Activated CD8-positive, alpha-beta memory T cell treated with anti-CD3 and anti-CD28 coated beads, Interleukin-2, amount 50 U/mL, for 48 hours (primary cell): ENCODE data around the gene ACAN.

Experiments
- DNase-seq: peaks from one replicate; pipeline ENCODE4 v3.0.0-alpha.2; 2020

Gene ACAN

GRCh38 chr15:88803241-88803919 lies at the start of gene ACAN:
Gene ACAN (plus strand): TSS chr15:88803436. CDS start chr15:88836207, 32,771 bp downstream.
- DNase-seq = no peak

- no peak for DNase-seq
These were observed 46.7 kb upstream of the ACAN start for GRCh38 chr15:88756521-88756920.

DNA sequence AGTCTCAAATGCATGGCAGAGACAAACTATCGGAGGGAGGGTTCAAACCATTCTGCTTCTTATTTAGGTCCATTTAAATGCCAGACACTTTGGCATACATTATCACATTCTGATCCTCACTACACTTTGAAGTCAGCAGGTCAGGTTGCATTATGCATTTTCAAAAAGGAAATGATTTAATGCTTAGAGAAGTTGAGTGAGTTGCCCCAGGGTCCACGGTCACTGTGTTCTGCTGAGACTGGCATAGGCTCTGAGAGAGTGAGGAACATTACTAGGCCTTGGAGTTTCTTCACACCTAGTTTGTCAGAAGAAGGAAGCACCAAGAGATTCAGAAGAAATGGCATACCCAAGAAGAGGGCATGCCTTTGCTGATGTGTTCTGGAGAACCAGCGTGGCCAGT lies 46.3 kb upstream of the ACAN start:
- no peak for DNase-seq

- no peak for DNase-seq
These were observed 43.4 kb upstream of the ACAN start for GRCh38 chr15:88759872-88760271.

GRCh38 chr15:88764448-88764847 lies 38.8 kb upstream of the ACAN start:
- DNase-seq = no peak

DNA sequence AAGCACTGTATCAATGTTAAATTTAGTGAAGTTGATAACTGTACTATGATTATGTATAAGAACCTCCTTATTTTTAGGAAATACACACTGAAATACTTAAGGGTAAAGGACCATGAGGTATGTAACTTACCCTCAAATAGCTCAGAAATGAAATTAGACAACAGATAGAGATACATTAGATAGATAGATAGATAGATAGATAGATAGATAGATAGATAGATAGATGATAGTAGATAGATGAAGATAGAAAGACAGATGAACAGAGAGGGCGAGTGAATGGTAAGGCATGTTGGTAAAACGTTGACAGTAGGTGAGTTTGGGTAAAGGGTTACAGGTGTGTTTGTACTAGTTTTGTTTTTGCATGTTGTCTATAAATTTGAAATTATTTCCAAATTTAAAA lies 38.0 kb upstream of the ACAN start:
- no peak for DNase-seq

DNA sequence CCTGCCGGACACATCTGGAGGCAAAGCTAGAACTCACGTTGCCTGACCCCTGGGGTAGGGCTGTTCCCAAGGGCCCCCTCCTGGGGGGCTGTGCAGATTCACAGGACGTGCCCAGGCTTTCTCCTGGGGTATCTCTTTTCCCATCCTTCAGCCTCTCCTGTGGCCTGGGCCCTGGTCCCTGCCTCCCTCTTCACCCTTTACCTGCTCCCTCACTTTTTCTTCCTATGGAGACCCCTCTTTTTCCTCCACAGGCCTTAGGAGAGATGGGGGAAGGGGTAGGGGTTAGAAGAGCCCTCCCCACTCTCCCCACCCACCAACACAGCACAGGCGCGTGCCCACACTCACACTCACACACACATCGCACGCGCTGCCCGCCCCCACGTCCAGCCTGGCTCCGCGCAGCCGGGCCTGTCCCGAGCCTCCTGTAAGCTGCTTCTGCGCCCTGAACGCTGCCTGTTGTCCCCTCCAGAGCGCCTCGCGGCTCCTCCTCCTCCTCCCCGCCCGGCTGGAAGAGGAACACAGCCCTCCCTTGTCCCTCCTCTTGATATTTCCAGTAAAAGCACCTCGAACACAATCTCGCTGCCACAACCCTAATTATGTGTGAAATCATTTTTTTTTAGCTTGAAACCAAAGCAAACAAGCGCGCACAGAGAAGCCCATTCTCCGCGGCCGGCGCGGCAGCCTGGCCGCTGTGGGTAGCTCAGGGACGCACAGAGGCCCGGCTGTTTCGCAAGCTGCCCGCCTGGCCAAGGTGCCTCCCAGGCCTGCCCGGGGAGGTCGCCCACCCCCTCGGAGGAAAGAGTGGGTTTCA lies 33.9 kb upstream of the ACAN start:
- no peak for DNase-seq

GRCh38 chr15:88775776-88776175 lies 27.5 kb upstream of the ACAN start:
- DNase-seq = no peak

- DNase-seq = no peak
These were observed 26.6 kb upstream of the ACAN start for GRCh38 chr15:88776646-88777045.

- no peak for DNase-seq
These were observed 23.3 kb upstream of the ACAN start for GRCh38 chr15:88779944-88780343.

DNA sequence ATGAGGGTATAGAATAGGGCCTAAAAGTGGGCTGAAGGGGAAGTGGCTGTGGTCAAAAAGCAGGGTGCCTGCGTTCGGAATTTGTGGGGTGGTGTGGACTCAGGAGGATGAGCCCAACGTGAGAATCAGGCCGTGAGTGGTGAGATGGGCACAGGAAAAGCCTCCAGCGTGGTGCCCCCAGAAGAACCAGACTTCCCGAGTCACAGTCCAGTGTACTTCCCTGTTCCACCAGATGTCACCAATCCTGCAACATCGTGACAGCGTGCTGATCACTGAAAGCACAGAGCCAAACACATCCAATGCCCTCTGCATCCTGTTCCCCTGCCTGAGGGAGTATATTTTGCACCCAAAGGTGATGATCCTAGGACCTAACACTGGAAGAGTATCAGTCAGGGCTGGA lies 20.8 kb upstream of the ACAN start:
- no peak for DNase-seq

DNA sequence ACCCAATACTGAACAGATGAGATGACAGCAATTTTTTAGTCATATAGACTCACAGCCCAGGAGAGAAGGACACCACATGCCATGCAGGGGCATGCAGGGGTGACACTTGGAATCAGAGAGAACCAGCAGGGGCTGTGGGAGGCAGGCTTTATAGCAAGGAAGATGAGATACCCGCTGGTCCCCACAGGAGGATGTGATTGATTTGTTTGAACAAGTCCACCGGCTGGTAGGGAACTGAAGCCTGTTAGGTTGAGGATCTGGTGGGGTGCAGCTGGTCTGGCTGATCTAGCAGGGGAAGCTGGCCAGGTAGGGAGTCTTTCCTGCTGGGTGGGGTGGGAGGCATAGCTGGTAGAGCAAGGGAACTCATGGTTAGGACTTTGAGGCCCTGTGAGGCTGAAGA lies 18.0 kb upstream of the ACAN start:
- no peak for DNase-seq

DNA sequence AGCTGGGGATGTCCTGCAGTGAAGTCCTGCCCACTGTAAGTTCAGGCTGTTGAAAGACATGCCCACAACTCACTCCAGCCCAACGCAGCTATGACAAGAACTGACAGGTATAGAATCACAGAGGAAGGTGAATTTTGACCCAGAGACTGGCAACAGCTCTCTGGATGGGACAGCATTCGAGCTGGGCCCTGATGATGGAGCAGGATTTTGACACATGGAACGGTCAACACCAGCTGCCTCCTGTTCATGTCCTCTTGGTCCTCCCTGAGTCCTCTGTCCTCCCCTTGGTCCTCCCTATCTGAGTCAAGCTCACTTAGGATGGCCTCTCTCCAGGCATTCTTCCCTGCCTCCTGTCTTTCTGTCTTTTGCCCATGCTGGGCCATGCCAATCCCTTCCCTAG lies 15.2 kb upstream of the ACAN start:
- DNase-seq = no peak

DNA sequence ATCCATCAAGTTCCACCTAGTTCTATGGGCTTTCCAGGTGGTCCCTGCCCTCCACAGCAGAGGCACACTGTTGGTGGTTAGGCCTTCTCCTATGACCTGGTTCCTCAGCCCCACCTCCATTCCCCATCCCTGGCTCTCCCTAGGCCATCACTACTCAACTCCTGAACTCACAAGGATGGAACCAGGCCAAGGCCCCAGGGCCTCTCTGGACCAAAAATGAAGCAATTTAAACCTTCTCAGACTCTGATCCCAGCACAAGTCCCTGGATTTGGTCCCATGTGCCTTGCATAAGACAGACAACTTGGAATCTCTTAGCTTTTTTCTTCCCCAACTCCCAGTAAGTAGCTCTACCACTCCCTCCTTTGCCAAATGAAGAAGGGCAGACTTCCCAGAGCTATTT lies 14.4 kb upstream of the ACAN start:
- DNase-seq = no peak

DNA sequence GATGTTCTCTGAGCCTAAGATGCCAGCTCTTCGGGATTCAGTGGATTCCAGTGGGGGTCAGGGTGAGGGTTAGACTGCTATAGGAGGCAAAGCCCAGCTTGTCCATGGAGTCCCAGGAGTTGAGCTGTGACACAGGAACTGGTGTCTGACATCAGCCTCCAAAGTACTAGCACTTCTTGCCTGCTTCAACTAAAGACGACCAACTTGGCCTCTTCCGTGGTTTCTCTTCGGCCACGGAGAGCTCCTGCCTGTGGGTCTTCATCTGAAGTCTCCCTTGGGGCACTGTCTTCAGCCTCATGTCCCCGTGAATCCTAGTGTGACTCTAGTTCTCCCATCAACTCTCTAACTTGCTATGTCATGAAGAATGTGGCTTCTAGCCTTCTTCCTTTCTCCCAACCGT lies 12.8 kb upstream of the ACAN start:
- DNase-seq = no peak

DNA sequence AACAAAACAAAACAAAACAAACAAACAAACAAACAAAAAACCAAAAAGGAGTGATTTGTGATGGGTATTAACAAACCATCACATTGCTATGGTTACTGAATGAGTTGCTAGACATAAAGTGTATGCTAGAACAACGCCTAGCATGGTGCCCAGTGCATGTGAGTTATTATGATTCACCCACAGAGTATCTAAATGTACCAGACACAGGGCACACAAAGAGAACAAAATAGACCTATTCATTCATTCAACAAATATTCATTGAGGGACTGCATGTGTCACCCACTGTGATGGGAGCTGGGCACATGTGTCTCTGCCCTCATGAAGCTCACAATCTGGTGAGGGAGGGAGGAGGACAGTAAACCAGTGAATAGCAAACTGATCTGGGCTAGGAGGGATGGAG lies 11.6 kb upstream of the ACAN start:
- DNase-seq = no peak

DNA sequence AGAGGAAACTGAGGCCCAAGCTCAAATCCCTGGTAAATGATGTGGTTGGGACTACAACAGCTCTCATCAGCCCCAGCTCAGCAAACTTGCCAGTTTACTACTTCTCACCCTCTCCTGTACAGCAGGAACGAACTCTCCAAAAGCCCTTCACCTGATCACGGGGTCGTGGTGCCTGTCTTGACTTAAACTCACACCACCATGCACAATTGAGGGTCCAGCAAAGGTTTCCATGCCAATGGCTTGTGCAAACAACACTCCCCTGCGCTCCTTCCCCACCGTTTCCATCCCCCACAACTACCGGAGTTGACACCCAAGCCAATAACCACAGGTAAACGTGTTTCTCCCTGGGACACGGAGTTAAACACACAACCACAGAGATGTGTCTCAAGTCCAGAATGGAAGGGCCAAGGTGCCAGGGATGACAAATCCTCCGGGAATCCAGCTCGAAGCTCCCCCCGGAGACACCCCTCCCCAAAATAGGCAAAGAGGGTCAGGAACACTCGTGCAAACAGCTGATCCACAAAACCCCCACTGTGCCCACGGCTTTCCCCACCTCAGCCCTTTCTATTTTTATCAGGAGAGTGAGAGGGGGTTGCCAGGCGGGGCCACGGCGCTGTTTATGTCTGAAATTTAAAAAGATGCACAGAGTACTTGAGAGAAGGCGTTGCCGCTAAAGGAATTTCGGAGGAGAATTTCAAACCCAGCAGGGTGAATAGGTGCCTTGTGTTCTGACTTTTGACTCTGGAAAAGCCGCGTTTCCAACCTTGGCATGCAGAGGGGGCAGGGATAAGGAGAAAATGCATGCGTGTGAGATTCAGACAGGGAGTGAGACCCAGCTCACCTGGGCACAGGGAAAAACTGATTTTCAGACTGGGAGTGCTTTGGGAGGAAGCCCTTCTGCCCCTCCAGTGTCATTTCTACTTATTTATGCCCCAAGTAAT lies 10.6 kb upstream of the ACAN start:
- DNase-seq = no peak

GRCh38 chr15:88794001-88794400 lies 9.2 kb upstream of the ACAN start:
- DNase-seq = no peak

DNA sequence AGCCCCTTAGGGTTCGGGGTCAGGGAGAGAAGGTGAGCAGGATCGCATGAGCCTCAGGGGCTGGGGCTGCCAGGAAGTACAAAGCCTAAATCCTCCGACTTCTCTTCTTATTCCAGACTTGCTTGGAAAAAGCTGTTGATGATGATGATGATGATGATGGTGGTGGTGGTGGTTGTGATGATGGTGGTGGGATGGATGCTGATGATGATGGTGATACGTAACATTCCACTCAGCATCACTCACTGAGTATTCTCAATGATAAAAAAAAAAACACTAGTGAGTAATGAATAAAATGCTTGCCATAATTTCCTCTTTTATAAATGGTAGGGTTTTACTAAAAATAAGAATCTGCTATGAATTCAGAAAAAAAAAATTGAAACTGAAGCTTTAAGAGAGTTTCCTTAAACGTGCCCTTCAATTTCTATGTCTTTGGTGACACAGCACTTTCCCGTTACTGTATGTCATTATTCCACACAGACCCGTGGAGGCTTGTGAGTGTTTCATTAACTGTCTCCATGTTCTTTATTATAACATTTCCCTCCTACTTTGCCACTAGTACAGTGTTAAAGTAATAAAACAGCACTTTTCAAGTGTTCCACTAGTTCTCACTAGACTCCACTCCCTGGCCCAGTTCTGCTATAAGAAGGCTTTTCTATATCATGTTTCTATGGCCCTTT lies 5.4 kb upstream of the ACAN start:
- no peak for DNase-seq

DNA sequence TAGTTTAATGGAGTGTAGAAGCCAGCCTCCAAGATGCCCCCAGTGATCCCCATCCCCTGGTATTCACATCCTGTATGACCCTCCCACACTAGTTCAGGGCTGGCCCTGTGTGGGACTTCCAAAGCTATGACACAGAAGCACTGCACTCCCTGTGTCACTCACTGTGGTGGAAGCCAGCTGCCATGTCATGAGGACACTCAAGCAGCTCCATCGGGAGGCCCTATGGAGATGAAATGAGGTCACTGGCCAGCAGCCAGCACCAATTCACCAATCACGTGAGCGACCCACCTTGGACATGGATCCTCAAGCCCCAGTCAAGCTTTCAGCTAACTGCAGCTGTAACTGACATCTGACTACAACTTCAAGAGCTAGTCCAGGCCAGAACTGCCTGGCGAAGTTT lies 3.9 kb upstream of the ACAN start:
- DNase-seq = no peak

DNA sequence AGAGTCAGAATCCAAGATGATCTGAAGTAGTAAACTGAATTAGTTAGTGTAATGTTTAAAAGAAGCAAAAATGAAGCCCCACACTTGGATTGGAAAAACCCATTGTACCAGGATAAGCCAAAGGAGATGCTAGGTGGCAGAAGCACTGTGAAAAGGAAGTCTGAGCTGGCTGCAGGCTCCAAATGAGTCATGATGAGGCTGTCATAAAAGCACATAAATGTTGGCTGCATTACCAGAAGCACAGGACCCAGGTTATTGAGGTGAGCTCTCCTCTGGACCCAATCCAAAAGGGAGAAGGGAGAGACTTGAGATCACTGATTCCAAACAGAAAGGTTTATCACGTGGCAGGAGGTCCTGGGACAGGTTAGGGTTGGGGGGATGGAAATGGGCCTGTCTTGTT lies 3.2 kb upstream of the ACAN start:
- DNase-seq = no peak

- no peak for DNase-seq
These were observed 2.5 kb upstream of the ACAN start for GRCh38 chr15:88800738-88801137.
